ENCODE results near the gene CRADD.
"Not testable (repeated sequence)": the region's sequence is repeated elsewhere in the genome, so short reads cannot be mapped to it uniquely, and the experiment has no call there.

The CRADD gene

GRCh38 chr12:93916402-93916801 lies 239.2 kb downstream of the CRADD start:
- no peak overlapping the region for H3K27ac ChIP-seq (ENCODE audit: low read length)
- no peak overlapping the region for H3K4me3 ChIP-seq (ENCODE audit: low read depth in 1 of 2, low read length in 2 of 2)
- H3K27me3 ChIP-seq (ENCODE audit: low read depth, low read length) = no peaks in the 10 kb centered on the region
- H3K36me3 ChIP-seq (ENCODE audit: control insufficient read depth in 1 of 2, insufficient read depth in 2 of 2, low read length in 2 of 2) = no peaks in the 10 kb centered on the region
- no peaks in the 10 kb centered on the region for H3K9me3 ChIP-seq (ENCODE audit: control insufficient read depth in 1 of 2, low read length in 2 of 2)
- no peaks in the 10 kb centered on the region for H3K4me1 ChIP-seq (ENCODE audit: control insufficient read depth in 1 of 2, insufficient read depth in 2 of 2, low read length in 2 of 2)

DNA sequence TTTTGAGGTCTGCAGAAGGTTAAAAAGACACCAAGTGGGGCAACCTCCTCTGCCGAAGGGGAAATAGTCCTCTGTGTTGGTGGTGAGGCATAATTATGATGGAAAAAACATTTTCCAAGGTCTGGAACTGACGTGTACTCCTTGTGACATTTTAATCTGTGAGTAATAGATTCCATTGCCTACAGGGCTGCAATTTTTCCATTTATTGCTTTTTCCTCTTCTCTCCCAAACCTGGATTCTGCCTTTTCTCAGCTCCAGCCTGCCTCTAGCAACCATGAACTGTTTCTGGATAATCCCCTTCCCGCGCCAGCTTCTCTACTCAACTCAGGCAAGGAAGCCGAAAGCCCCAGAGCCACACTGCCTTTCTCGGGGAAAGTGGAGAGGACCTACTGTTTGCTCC lies 241.1 kb downstream of the CRADD start:
- Histone ChIP-seq H3K27me3 (ENCODE audit: low read depth, low read length) (no peaks in the 10 kb centered on the region), H3K9me3 (ENCODE audit: control insufficient read depth in 1 of 2, low read length in 2 of 2) (no peaks in the 10 kb centered on the region), H3K36me3 (ENCODE audit: control insufficient read depth in 1 of 2, insufficient read depth in 2 of 2, low read length in 2 of 2) (no peaks in the 10 kb centered on the region), H3K4me3 (ENCODE audit: low read depth in 1 of 2, low read length in 2 of 2) (no peak overlapping the region), H3K27ac (ENCODE audit: low read length) (no peak overlapping the region), H3K4me1 (ENCODE audit: control insufficient read depth in 1 of 2, insufficient read depth in 2 of 2, low read length in 2 of 2) (no peaks in the 10 kb centered on the region)

- Histone ChIP-seq H3K27me3 (ENCODE audit: low read depth, low read length) (no peaks in the 10 kb centered on the region), H3K36me3 (ENCODE audit: control insufficient read depth in 1 of 2, insufficient read depth in 2 of 2, low read length in 2 of 2) (no peaks in the 10 kb centered on the region), H3K27ac (ENCODE audit: low read length) (no peak overlapping the region), H3K4me3 (ENCODE audit: low read depth in 1 of 2, low read length in 2 of 2) (no peak overlapping the region), H3K9me3 (ENCODE audit: control insufficient read depth in 1 of 2, low read length in 2 of 2) (no peaks in the 10 kb centered on the region), H3K4me1 (ENCODE audit: control insufficient read depth in 1 of 2, insufficient read depth in 2 of 2, low read length in 2 of 2) (no peaks in the 10 kb centered on the region)
These were observed 241.7 kb downstream of the CRADD start for GRCh38 chr12:93918900-93919299.

DNA sequence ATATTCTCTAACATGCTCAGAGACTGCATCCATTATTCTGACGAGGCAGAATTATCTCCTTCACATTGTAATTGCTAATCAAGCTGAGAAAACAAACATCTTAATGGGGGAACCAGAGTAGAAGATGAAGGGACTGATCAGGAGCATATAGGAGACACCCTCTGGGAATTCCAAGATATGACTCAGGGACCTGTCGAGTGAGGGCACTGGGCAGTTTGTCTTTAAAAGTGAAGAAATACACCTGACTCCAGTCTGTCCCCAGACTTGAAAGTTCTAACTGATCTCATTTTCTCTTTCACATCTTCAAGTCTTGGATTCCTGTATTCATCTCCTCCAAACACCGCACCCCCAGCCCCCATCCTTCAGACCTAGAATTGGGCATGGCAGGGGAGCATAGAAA lies 244.3 kb downstream of the CRADD start:
- H3K27ac ChIP-seq (ENCODE audit: low read length) = no peak overlapping the region
- H3K4me3 ChIP-seq (ENCODE audit: low read depth in 1 of 2, low read length in 2 of 2) = no peak overlapping the region
- peaks cover 4 to 8% of the 10 kb centered on the region in 2 donors for H3K9me3 ChIP-seq (ENCODE audit: control insufficient read depth in 1 of 2, low read length in 2 of 2)
- H3K36me3 ChIP-seq (ENCODE audit: control insufficient read depth in 1 of 2, insufficient read depth in 2 of 2, low read length in 2 of 2) = no peaks in the 10 kb centered on the region
- H3K27me3 ChIP-seq (ENCODE audit: low read depth, low read length) = no peaks in the 10 kb centered on the region
- H3K4me1 ChIP-seq (ENCODE audit: control insufficient read depth in 1 of 2, insufficient read depth in 2 of 2, low read length in 2 of 2) = no peaks in the 10 kb centered on the region

- Histone ChIP-seq H3K27me3 (ENCODE audit: low read depth, low read length) (no peaks in the 10 kb centered on the region), H3K4me3 (ENCODE audit: low read depth in 1 of 2, low read length in 2 of 2) (no peak overlapping the region), H3K9me3 (ENCODE audit: control insufficient read depth in 1 of 2, low read length in 2 of 2) (peaks cover 4 to 8% of the 10 kb centered on the region in 2 donors), H3K27ac (ENCODE audit: low read length) (no peak overlapping the region), H3K36me3 (ENCODE audit: control insufficient read depth in 1 of 2, insufficient read depth in 2 of 2, low read length in 2 of 2) (no peaks in the 10 kb centered on the region), H3K4me1 (ENCODE audit: control insufficient read depth in 1 of 2, insufficient read depth in 2 of 2, low read length in 2 of 2) (no peaks in the 10 kb centered on the region)
These were observed 245.4 kb downstream of the CRADD start for GRCh38 chr12:93922583-93923006.

DNA sequence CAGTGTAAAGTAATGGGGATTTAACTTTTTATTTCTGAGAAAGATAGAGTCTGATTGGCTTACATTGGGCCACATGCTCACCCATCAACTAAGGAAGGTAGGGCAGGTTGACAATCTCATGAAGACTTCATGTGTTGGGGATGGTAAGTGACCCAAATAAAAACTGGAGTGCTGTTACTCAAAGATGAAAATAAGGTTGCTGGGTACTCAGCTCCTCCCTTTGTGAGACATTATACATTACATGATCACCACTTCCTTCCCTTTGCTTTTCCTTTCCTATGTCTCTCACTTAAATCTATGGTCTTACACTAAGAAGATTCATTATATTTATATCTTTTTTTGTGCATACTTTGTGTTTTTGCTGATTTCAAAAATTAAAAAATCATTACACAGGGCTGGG lies 247.2 kb downstream of the CRADD start:
- Histone ChIP-seq H3K27ac (ENCODE audit: low read length) (no peak overlapping the region), H3K9me3 (ENCODE audit: control insufficient read depth in 1 of 2, low read length in 2 of 2) (peaks cover 4 to 8% of the 10 kb centered on the region in 2 donors), H3K36me3 (ENCODE audit: control insufficient read depth in 1 of 2, insufficient read depth in 2 of 2, low read length in 2 of 2) (no peaks in the 10 kb centered on the region), H3K4me1 (ENCODE audit: control insufficient read depth in 1 of 2, insufficient read depth in 2 of 2, low read length in 2 of 2) (no peaks in the 10 kb centered on the region), H3K4me3 (ENCODE audit: low read depth in 1 of 2, low read length in 2 of 2) (no peak overlapping the region), H3K27me3 (ENCODE audit: low read depth, low read length) (no peaks in the 10 kb centered on the region)

GRCh38 chr12:93925585-93926205 lies 248.5 kb downstream of the CRADD start:
- Histone ChIP-seq H3K4me3 (ENCODE audit: low read depth in 1 of 2, low read length in 2 of 2) (no peak overlapping the region), H3K4me1 (ENCODE audit: control insufficient read depth in 1 of 2, insufficient read depth in 2 of 2, low read length in 2 of 2) (no peaks in the 10 kb centered on the region), H3K27ac (ENCODE audit: low read length) (no peak overlapping the region), H3K36me3 (ENCODE audit: control insufficient read depth in 1 of 2, insufficient read depth in 2 of 2, low read length in 2 of 2) (no peaks in the 10 kb centered on the region), H3K27me3 (ENCODE audit: low read depth, low read length) (no peaks in the 10 kb centered on the region), H3K9me3 (ENCODE audit: control insufficient read depth in 1 of 2, low read length in 2 of 2) (peaks cover 4 to 8% of the 10 kb centered on the region in 2 donors)

- H3K4me1 ChIP-seq (ENCODE audit: control insufficient read depth in 1 of 2, insufficient read depth in 2 of 2, low read length in 2 of 2) = no peaks in the 10 kb centered on the region
- H3K27ac ChIP-seq (ENCODE audit: low read length) = no peak overlapping the region
- no peaks in the 10 kb centered on the region for H3K27me3 ChIP-seq (ENCODE audit: low read depth, low read length)
- H3K36me3 ChIP-seq (ENCODE audit: control insufficient read depth in 1 of 2, insufficient read depth in 2 of 2, low read length in 2 of 2) = no peaks in the 10 kb centered on the region
- H3K9me3 ChIP-seq (ENCODE audit: control insufficient read depth in 1 of 2, low read length in 2 of 2) = peaks cover 4 to 8% of the 10 kb centered on the region in 2 donors
- H3K4me3 ChIP-seq (ENCODE audit: low read depth in 1 of 2, low read length in 2 of 2) = no peak overlapping the region
These were observed 249.1 kb downstream of the CRADD start for GRCh38 chr12:93926237-93926636.

DNA sequence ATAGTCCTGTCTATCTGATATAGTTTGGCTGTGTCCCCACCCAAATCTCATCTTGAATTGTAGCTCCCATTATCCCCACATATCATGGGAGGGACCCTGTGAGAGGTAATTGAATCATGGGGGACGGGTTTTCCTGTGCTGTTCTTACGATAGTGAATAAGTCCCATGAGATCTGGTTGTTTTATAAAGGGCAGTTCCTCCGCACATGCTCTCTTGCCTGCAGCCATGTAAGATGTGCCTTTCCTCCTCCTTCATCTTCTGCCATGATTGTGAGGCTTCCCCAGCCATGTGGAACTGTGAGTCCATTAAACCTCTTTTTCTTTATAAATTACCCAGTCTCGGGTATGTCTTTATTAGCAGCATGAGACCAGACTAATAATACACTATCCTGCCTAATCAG lies 251.9 kb downstream of the CRADD start:
- not testable (repeated sequence) for H3K36me3 ChIP-seq (ENCODE audit: control insufficient read depth in 1 of 2, insufficient read depth in 2 of 2, low read length in 2 of 2); H3K9me3 ChIP-seq (ENCODE audit: control insufficient read depth in 1 of 2, low read length in 2 of 2); H3K27ac ChIP-seq (ENCODE audit: low read length); H3K27me3 ChIP-seq (ENCODE audit: low read depth, low read length); H3K4me1 ChIP-seq (ENCODE audit: control insufficient read depth in 1 of 2, insufficient read depth in 2 of 2, low read length in 2 of 2); H3K4me3 ChIP-seq (ENCODE audit: low read depth in 1 of 2, low read length in 2 of 2)

DNA sequence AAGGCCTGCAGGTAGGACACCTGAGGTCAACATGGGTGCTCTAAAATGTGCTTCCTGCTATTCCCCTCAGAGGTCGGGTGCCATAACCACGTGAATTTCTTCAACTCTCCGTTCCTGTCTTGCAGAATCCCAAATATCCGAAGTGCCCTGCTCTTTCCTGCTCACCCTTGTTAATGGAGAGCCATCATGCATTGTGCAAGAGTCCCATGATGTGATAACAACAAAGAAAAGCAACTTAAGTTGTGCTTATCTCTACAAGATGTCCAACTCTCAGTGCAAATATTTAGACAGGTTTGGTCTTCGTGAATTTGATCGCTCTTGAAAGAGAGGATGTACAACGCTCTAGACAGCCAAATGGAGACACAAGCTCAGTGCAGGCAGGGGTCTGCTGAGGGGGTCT lies 260.6 kb downstream of the CRADD start:
- no peaks in the 10 kb centered on the region for H3K27me3 ChIP-seq (ENCODE audit: low read depth, low read length)
- no peak overlapping the region for H3K27ac ChIP-seq (ENCODE audit: low read length)
- H3K4me1 ChIP-seq (ENCODE audit: control insufficient read depth in 1 of 2, insufficient read depth in 2 of 2, low read length in 2 of 2) = no peaks in the 10 kb centered on the region
- no peaks in the 10 kb centered on the region for H3K36me3 ChIP-seq (ENCODE audit: control insufficient read depth in 1 of 2, insufficient read depth in 2 of 2, low read length in 2 of 2)
- H3K4me3 ChIP-seq (ENCODE audit: low read depth in 1 of 2, low read length in 2 of 2) = no peak overlapping the region
- peaks cover 0 to 17% of the 10 kb centered on the region in 2 donors for H3K9me3 ChIP-seq (ENCODE audit: control insufficient read depth in 1 of 2, low read length in 2 of 2)

DNA sequence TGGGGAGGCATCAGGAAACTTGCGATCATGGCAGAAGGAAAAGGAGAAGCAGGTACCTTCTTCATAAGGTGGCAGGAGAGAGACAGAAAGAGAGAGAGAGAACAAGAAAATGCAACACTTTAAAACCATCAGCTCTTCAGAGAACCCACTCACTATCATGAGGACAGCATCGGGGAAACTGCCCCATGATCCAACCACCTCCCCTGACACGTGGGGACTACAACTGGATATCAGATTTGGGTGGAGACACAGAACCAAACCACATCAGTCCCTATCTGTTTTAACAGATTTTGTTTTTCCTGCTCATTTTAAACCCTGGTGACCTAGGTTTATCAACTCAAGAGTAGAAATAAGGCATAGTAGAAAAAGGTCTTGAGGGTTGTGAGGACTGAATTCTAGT lies 261.1 kb downstream of the CRADD start:
- Histone ChIP-seq H3K4me3 (ENCODE audit: low read depth in 1 of 2, low read length in 2 of 2) (no peak overlapping the region), H3K27ac (ENCODE audit: low read length) (no peak overlapping the region), H3K36me3 (ENCODE audit: control insufficient read depth in 1 of 2, insufficient read depth in 2 of 2, low read length in 2 of 2) (no peaks in the 10 kb centered on the region), H3K4me1 (ENCODE audit: control insufficient read depth in 1 of 2, insufficient read depth in 2 of 2, low read length in 2 of 2) (no peaks in the 10 kb centered on the region), H3K27me3 (ENCODE audit: low read depth, low read length) (no peaks in the 10 kb centered on the region), H3K9me3 (ENCODE audit: control insufficient read depth in 1 of 2, low read length in 2 of 2) (peaks cover 0 to 17% of the 10 kb centered on the region in 2 donors)

DNA sequence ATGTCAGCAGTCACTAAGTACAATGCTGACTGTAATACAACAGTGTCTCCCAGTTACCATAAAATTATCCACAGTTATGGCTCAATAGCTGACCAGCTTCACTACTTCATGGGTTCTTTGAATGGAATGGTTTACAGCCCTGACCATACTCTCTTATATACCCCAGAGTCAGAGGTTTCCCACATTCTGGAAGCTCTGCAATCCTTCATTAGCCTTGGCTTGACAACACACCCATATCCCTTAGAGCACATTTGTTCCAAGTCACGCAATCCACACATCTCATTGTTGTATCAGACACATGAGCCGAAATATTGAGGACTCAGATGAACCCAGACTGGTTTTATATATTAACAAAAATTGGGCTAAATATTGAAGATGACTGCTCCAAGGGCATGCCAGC lies 261.8 kb downstream of the CRADD start:
- no peaks in the 10 kb centered on the region for H3K4me1 ChIP-seq (ENCODE audit: control insufficient read depth in 1 of 2, insufficient read depth in 2 of 2, low read length in 2 of 2)
- H3K27ac ChIP-seq (ENCODE audit: low read length) = no peak overlapping the region
- no peaks in the 10 kb centered on the region for H3K36me3 ChIP-seq (ENCODE audit: control insufficient read depth in 1 of 2, insufficient read depth in 2 of 2, low read length in 2 of 2)
- no peak overlapping the region for H3K4me3 ChIP-seq (ENCODE audit: low read depth in 1 of 2, low read length in 2 of 2)
- no peaks in the 10 kb centered on the region for H3K27me3 ChIP-seq (ENCODE audit: low read depth, low read length)
- peaks cover 0 to 17% of the 10 kb centered on the region in 2 donors for H3K9me3 ChIP-seq (ENCODE audit: control insufficient read depth in 1 of 2, low read length in 2 of 2)

All from muscle layer of duodenum (tissue), 2 donors.